Fibroblast of the conjunctiva (primary cell): ENCODE data around the gene SLC16A3.

Source experiments
- DNase-seq: peaks from one replicate; pipeline ENCODE4 v3.0.0-alpha.2; 2010; ENCODE audit warnings: low read depth

Gene SLC16A3

GRCh38 chr17:82236142-82236971, 7.5 kb downstream of the SLC16A3 start:
- DNase-seq = no peak

DNA sequence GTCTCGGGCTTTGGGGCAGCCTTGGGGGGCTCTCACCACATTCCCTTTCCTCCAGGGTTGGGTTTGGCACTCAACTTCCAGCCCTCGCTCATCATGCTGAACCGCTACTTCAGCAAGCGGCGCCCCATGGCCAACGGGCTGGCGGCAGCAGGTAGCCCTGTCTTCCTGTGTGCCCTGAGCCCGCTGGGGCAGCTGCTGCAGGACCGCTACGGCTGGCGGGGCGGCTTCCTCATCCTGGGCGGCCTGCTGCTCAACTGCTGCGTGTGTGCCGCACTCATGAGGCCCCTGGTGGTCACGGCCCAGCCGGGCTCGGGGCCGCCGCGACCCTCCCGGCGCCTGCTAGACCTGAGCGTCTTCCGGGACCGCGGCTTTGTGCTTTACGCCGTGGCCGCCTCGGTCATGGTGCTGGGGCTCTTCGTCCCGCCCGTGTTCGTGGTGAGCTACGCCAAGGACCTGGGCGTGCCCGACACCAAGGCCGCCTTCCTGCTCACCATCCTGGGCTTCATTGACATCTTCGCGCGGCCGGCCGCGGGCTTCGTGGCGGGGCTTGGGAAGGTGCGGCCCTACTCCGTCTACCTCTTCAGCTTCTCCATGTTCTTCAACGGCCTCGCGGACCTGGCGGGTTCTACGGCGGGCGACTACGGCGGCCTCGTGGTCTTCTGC, 8.4 kb downstream of the SLC16A3 start:
- DNase-seq = no peak

- DNase-seq = no peak
These were observed 9.1 kb downstream of the SLC16A3 start for GRCh38 chr17:82237746-82238471.

GRCh38 chr17:82238472-82239201, 9.8 kb downstream of the SLC16A3 start:
- DNase-seq = peak; percentile 47

GRCh38 chr17:82239401-82239925, 10.6 kb downstream of the SLC16A3 start:
- DNase-seq = no peak

GRCh38 chr17:82239926-82240505, 11.2 kb downstream of the SLC16A3 start:
- no peak for DNase-seq

- no peak for DNase-seq
These were observed 11.8 kb downstream of the SLC16A3 start for GRCh38 chr17:82240506-82241182.

- DNase-seq = no peak
These were observed 12.5 kb downstream of the SLC16A3 start for GRCh38 chr17:82241183-82241925.

DNA sequence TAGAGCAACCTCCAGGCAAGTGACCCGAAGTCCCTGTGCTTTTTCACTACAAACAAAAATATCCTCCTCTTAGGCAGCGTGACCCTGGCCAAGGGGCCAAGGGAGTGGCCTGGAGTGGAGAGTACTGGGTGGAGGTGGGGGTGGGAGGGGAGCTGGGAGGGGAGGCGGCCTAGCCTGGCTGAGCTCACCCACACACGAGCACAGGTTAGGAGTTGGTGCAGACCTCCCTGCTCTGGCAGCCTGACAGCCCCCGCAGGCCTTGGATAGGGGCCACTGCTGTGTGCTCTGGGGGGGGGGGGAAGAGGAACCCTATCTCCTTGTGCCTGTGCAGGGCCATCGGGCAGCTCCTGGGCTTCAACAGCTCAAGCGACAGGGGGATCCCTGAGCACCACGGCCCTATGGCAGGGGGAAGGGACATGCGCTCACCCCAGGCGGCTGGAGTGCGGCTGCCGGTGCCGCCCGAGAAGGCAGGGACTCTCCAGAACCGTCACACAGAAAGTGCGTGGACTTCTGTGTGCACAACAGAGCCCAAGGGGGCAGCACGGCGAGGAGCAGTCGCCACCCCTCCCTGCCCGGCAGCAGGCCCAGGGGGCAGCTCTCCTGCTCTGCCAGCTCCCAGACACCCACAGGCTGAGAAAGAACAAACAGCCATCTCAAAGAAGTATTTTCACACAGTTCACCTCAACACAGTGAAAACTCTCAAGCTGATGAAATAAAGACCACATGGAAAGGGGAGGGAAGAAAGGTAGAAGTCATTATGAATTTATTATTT, 13.3 kb downstream of the SLC16A3 start:
- DNase-seq = no peak

GRCh38 chr17:82242698-82242976, 13.8 kb downstream of the SLC16A3 start:
- DNase-seq = no peak

DNA sequence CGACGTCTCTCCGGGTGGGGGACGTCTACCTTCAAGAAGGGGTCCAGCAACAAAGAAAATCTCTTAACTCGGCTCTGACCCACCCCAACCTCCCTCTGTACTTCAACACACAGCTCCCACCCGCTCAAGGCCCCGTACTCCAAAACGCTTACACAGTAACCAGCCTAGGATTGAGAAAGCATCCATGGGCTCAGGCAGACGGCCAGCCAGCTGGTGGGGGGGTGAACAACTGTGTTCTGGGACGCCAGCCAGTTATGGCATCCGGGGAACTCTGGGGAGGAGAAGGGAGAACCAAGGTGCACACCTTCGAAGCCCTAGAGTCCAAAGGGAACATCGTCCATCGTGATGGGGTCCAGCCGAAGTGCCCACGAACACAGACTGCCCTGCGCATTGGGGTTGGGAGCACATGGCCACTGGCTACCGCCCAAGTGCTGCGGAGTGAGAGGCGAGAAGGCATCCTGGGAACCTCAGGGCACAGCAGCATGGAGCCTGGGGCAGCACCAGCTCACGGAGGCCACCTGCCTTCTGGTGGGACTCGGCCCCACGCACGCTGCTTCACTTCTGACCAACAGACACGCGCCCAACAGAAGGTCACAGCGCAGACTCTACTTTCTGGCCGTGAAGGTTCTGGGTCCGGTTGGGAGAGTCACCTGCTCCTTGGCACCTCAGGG, 14.3 kb downstream of the SLC16A3 start:
- peak; percentile 75 for DNase-seq

GRCh38 chr17:82243648-82244412, 15.0 kb downstream of the SLC16A3 start:
- no peak for DNase-seq

DNA sequence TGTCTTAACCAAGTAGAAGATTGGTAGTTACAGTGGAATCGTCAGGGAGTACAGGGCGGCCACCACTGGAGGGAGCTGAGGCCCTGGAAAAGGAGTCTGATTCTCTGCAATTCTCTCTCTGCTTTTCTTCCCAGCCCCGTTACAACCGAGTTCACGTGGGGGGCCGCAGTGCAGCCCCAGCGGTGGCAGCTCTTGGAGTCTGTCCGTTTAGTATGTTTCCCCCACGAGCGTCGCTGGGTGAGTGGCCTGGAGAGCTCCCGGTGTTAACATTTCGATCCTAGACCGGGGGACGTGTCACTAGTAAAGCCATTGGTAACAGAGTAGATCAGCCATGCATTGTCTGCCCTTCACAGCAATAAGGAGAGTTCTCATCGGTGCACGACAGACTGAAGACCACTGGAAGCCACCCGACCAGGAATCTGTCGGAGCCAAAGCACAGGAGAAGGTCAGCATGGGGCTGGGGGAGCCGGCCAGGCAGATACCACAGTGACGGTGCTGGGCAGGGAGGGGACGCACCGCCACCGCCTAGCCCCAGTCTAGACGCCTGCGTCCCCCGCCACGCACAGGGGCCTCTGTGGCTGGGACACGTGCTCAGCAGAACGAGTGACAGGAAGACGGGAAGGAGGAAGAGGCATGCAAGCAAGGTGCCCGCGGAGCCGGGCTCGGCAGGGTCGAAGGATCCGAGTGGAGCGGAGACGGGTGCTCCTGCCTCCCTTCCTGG, 15.7 kb downstream of the SLC16A3 start:
- no peak for DNase-seq

DNA sequence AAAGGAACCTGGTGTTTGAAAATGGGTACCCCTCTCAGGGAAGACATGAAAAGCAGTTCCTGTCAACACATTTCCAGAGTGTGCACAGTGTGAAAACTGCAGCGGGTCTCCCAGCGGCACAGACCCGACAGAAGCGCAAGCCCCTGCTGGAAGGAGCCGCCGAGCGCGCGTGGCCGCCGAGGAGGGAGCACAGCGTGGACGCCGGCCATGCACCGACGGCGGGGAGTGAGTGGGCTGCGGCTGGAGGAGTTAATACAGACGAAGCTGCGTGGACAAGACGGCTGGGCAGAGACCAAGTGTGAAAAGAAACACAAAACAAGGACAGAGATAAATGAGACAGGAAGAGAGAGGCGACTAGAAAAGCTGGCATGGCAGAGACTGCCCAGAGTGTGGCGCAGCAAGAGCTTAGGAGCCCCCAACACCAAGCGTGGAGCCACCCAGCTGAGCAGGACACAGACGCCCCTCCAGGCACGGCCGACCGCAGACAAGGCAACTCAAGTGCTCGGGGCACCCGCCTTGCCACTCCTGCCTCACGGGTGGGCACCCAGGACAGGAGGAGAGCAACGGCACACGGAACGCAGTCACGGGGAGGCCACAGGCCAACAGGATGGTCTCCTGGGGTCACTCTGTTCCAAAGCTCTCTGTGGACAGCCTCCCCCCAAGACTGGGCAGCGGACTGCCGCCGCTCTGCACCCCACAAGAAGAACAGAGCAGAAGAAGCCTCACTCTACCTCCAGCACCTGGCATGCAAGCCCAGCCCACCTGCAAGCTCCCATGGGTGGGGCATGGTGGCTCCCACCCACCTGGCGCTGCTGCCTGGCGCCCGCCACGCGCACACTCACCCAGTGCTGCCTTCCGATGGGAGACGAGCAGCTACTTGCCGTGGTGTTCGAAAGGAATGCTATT, 16.5 kb downstream of the SLC16A3 start:
- no peak for DNase-seq

DNA sequence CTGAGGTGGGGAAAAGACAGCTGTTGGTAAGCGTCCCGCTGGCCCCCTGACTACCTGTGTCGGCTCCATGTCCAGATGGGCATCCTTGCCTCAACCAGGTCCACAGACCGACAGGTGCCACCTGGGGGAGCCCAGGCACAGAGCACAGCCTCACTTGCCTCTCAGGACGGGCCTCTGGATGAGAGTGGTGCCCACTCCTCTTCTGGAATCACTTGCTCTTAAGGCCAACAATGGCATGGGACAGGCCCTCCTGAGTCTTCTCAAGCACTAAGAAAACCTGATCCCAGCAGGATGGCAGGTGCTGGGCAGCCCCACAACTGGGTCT, 17.2 kb downstream of the SLC16A3 start:
- DNase-seq = no peak

- DNase-seq = no peak
These were observed 17.7 kb downstream of the SLC16A3 start for GRCh38 chr17:82246365-82247181.
